ENCODE results near the gene IL34.

IL34 gene

DNA sequence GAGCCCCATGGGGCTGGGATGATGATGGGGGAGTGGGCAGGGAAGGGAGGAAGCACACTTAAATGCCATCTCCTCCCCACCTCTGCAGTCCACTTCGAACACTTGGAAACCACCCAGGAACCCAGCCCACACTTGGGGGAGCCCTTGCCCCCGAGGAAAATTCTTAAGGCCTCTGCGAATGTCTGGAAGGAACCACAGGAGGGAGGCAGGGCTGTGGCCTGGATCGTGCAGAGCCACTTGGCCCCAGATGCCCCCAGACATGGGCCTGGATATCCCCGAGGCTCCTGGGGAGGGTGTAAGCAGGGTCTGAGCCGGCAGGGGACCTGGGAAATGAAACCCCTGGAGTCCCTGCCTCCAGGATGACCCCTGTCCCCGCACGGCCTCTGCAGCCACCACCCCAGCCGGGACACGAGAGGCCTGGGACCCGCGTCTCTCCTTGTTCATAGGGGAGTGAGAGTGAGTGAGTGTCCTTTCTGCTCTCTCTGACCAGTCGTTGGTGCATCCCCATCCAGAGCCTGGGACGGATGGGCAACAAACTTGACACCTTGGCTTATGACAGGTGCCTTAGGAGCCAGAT lies 51.3 kb downstream of the IL34 start:
- DNase-seq: no peak
- no peak overlapping the region for H3K9ac ChIP-seq (ENCODE audit: low read length)
- no peaks in the 10 kb centered on the region for H3K36me3 ChIP-seq (replicated peaks; ENCODE audit: insufficient read depth, low read length)
- no peaks in the 10 kb centered on the region for H3K9me3 ChIP-seq (replicated peaks; ENCODE audit: insufficient read depth, low read length)
- no peaks in the 10 kb centered on the region for H3K27me3 ChIP-seq (replicated peaks; ENCODE audit: insufficient read depth, low read length)
- no peaks in the 10 kb centered on the region for H3K79me2 ChIP-seq (ENCODE audit: low read length)
- no peak overlapping the region for H3K27ac ChIP-seq (ENCODE audit: low read length)
- H2AFZ ChIP-seq (ENCODE audit: low read length): no peak overlapping the region
- no peaks in the 10 kb centered on the region for H3F3A ChIP-seq (ENCODE audit: insufficient read depth, low read length)
- H3K9me2 ChIP-seq (replicated peaks; ENCODE audit: insufficient read depth, low read length): no peaks in the 10 kb centered on the region
- no peak overlapping the region for H3K4me2 ChIP-seq (ENCODE audit: low read depth, low read length)
- no peaks in the 10 kb centered on the region for H3K4me1 ChIP-seq (ENCODE audit: low read length)
- no peak for TF ChIP-seq EZH2phosphoT487 (IDR thresholded peaks at IDR 0.05; ENCODE audit: low read length)
- TF ChIP-seq EZH2 (optimal IDR thresholded peaks at IDR 0.05; ENCODE audit: low read depth, low read length): no peak
- TF ChIP-seq, protein P1, sequence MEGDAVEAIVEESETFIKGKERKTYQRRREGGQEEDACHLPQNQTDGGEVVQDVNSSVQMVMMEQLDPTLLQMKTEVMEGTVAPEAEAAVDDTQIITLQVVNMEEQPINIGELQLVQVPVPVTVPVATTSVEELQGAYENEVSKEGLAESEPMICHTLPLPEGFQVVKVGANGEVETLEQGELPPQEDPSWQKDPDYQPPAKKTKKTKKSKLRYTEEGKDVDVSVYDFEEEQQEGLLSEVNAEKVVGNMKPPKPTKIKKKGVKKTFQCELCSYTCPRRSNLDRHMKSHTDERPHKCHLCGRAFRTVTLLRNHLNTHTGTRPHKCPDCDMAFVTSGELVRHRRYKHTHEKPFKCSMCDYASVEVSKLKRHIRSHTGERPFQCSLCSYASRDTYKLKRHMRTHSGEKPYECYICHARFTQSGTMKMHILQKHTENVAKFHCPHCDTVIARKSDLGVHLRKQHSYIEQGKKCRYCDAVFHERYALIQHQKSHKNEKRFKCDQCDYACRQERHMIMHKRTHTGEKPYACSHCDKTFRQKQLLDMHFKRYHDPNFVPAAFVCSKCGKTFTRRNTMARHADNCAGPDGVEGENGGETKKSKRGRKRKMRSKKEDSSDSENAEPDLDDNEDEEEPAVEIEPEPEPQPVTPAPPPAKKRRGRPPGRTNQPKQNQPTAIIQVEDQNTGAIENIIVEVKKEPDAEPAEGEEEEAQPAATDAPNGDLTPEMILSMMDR (IDR thresholded peaks at IDR 0.05; ENCODE audit: low read length): no peak
- no peak overlapping the region for H3K4me3 ChIP-seq (ENCODE audit: low read length)
- H4K20me1 ChIP-seq (ENCODE audit: insufficient read depth, low read length): no peaks in the 10 kb centered on the region

DNA sequence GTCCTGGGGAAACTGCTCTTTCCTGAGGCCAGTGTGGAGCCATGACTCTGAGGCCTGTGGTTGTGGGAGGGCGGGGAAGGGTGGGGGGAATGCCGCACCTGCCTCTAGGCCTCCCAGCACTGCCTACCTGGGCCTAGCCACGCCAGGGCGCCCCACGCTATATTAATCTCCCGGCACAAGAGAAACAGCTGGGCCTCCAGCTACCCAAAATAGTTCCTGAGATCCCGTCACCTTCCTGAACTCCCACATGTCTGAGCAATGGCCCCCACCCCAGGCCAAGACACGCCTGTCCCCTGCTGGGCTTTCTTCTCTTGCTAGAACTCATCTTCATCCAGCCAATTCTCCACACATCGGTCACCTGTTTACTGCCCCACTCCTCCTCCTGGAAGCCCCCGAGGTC lies 52.5 kb downstream of the IL34 start:
- no peak overlapping the region for H2AFZ ChIP-seq (ENCODE audit: low read length)
- no peaks in the 10 kb centered on the region for H3K9me3 ChIP-seq (replicated peaks; ENCODE audit: insufficient read depth, low read length)
- no peak for DNase-seq
- no peak overlapping the region for H3K4me3 ChIP-seq (ENCODE audit: low read length)
- no peak overlapping the region for H3K9ac ChIP-seq (ENCODE audit: low read length)
- no peaks in the 10 kb centered on the region for H3K36me3 ChIP-seq (replicated peaks; ENCODE audit: insufficient read depth, low read length)
- H3K27ac ChIP-seq (ENCODE audit: low read length): no peak overlapping the region
- H3K4me2 ChIP-seq (ENCODE audit: low read depth, low read length): no peak overlapping the region
- H3F3A ChIP-seq (ENCODE audit: insufficient read depth, low read length): no peaks in the 10 kb centered on the region
- H3K27me3 ChIP-seq (replicated peaks; ENCODE audit: insufficient read depth, low read length): no peaks in the 10 kb centered on the region
- no peaks in the 10 kb centered on the region for H3K9me2 ChIP-seq (replicated peaks; ENCODE audit: insufficient read depth, low read length)
- no peaks in the 10 kb centered on the region for H3K4me1 ChIP-seq (ENCODE audit: low read length)
- TF ChIP-seq, protein P1 (IDR thresholded peaks at IDR 0.05; ENCODE audit: low read length): no peak
- no peak for TF ChIP-seq EZH2 (optimal IDR thresholded peaks at IDR 0.05; ENCODE audit: low read depth, low read length)
- no peak for TF ChIP-seq EZH2phosphoT487 (IDR thresholded peaks at IDR 0.05; ENCODE audit: low read length)
- H4K20me1 ChIP-seq (ENCODE audit: insufficient read depth, low read length): no peaks in the 10 kb centered on the region
- no peaks in the 10 kb centered on the region for H3K79me2 ChIP-seq (ENCODE audit: low read length)

DNA sequence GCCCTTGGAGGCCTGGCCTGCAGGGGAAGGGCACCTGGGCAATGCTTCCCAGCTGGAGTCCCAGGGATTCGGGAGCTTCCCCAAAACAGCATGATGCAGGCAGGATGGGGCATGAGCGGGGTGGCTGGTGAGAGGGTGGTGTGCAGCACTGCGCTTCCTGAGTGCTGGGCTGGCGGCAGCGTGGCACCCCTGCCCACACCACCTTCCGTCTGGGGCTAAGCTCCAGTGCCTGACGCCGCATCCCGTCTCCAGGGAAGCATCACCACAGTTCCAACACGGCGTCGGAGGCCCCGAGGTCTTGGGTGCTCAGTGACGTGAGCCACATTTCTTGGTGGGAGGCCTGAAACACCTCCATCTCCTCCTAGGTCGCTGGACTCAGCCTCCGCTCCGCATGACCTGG lies 53.3 kb downstream of the IL34 start:
- Histone ChIP-seq H2AFZ (ENCODE audit: low read length) (no peak overlapping the region), H3K27ac (ENCODE audit: low read length) (no peak overlapping the region), H3K4me2 (ENCODE audit: low read depth, low read length) (no peak overlapping the region)

More for the DNA sequence above, 53.3 kb downstream of the IL34 start:
- Histone ChIP-seq H3K9me2 (replicated peaks; ENCODE audit: insufficient read depth, low read length) (no peaks in the 10 kb centered on the region), H3K4me3 (ENCODE audit: low read length) (no peak overlapping the region), H3K79me2 (ENCODE audit: low read length) (no peaks in the 10 kb centered on the region), H3K9ac (ENCODE audit: low read length) (no peak overlapping the region), H3K27me3 (replicated peaks; ENCODE audit: insufficient read depth, low read length) (no peaks in the 10 kb centered on the region), H3K4me1 (ENCODE audit: low read length) (no peaks in the 10 kb centered on the region), H3K36me3 (replicated peaks; ENCODE audit: insufficient read depth, low read length) (no peaks in the 10 kb centered on the region), H3F3A (ENCODE audit: insufficient read depth, low read length) (no peaks in the 10 kb centered on the region), H3K9me3 (replicated peaks; ENCODE audit: insufficient read depth, low read length) (no peaks in the 10 kb centered on the region), H4K20me1 (ENCODE audit: insufficient read depth, low read length) (no peaks in the 10 kb centered on the region)
- no peak for DNase-seq
- no peak for TF ChIP-seq EZH2phosphoT487 (IDR thresholded peaks at IDR 0.05; ENCODE audit: low read length)
